Stimulated activated memory B cell treated with anti-CD40 and anti-IgM and Interleukin-4, amounts not matched to agents 10 μg/mL and 1 μg/mL and 100 μg/mL, for 72 hours (primary cell): Measurements from ENCODE around the gene MEOX1.

Experiments used
- ATAC-seq: fragments of 150-1000 bp; cut with Tn5 transposase; 2 replicates; pipeline ENCODE4 v1.10.0; 2021
- H3K27ac Mint-ChIP-seq: one replicate; pipeline ENCODE4 v1.8.0; 2022; ENCODE audit warnings: mild to moderate bottlenecking, mixed read lengths
- H3K27me3 Mint-ChIP-seq: one replicate; pipeline ENCODE4 v1.8.0; 2022; ENCODE audit warnings: mixed read lengths
- H3K36me3 Mint-ChIP-seq: one replicate; pipeline ENCODE4 v1.8.0; 2022; ENCODE audit warnings: mixed read lengths
- H3K4me1 Mint-ChIP-seq: one replicate; pipeline ENCODE4 v1.8.0; 2022; ENCODE audit warnings: mixed read lengths
- H3K4me3 Mint-ChIP-seq: one replicate; pipeline ENCODE4 v1.8.0; 2022; ENCODE audit warnings: mild to moderate bottlenecking, moderate library complexity, mixed read lengths
- H3K9me3 Mint-ChIP-seq: one replicate; pipeline ENCODE4 v1.8.0; 2022; ENCODE audit warnings: mixed read lengths

Gene MEOX1

DNA sequence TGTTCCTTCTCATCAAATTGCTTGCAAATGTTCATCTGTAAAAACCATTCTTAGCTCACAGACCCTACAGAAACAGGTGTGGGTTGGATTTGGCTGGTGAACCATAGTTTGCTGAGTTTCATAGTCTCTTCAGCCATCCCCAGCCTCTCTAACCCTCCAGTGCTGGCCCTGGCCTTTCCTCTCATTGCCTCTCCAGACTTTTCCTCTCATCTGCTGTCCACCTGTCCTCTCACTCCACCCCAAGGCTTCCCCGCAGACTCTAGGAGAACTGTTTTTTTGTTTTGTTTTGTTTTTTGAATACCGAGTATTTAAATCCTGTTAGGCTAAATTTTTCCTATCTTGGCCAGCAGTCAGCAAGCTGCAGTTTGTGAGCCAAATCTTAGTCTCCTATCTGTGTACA is 41.1 kb downstream of the MEOX1 start:
- Mint-ChIP-seq H3K36me3 (no peaks in the 10 kb centered on the region), H3K4me3 (no peak overlapping the region), H3K9me3 (no peaks in the 10 kb centered on the region), H3K4me1 (no peaks in the 10 kb centered on the region), H3K27me3 (peaks cover 36% of the 10 kb centered on the region), H3K27ac (no peak overlapping the region)
- no peak for ATAC-seq

- H3K27me3 Mint-ChIP-seq = peaks cover 31% of the 10 kb centered on the region
- H3K36me3 Mint-ChIP-seq = no peaks in the 10 kb centered on the region
Observed at GRCh38 chr17:43620147-43620546, 41.6 kb downstream of the MEOX1 start.

GRCh38 chr17:43619705-43620104 is 42.0 kb downstream of the MEOX1 start:
- no peaks in the 10 kb centered on the region for H3K36me3 Mint-ChIP-seq
- H3K27ac Mint-ChIP-seq = no peak overlapping the region
- no peaks in the 10 kb centered on the region for H3K9me3 Mint-ChIP-seq
- no peaks in the 10 kb centered on the region for H3K4me1 Mint-ChIP-seq
- H3K27me3 Mint-ChIP-seq = peaks cover 27% of the 10 kb centered on the region
- ATAC-seq = no peak
- no peak overlapping the region for H3K4me3 Mint-ChIP-seq

More at GRCh38 chr17:43620147-43620546, 41.6 kb downstream of the MEOX1 start:
- ATAC-seq = no peak
- no peak overlapping the region for H3K27ac Mint-ChIP-seq
- H3K4me3 Mint-ChIP-seq = no peak overlapping the region
- no peaks in the 10 kb centered on the region for H3K4me1 Mint-ChIP-seq
- no peaks in the 10 kb centered on the region for H3K9me3 Mint-ChIP-seq

- Mint-ChIP-seq H3K36me3 (no peaks in the 10 kb centered on the region), H3K4me3 (no peak overlapping the region), H3K27ac (no peak overlapping the region), H3K9me3 (no peaks in the 10 kb centered on the region), H3K4me1 (no peaks in the 10 kb centered on the region), H3K27me3 (peaks cover 28% of the 10 kb centered on the region)
- no peak for ATAC-seq
Observed at GRCh38 chr17:43618276-43618675, 43.4 kb downstream of the MEOX1 start.

DNA sequence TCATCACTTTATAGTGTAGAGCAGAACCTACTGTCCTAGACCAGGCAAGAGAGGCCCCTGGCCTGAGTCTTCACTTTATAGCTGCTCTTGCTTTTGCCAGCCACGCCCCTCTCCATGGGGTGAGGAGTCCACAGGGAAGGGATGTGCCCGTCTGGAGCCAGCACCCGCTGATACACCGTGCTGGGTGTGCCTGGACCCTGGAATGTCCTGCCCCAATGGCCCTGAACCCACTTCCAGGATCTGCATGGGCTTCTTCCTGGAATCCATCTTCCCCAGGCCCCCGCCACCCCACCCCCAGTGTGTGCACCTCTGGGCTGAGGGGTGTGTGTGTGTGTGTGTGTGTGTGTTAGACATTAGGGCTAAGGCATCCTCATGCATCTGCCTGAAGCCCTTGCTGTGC is 44.9 kb downstream of the MEOX1 start:
- Mint-ChIP-seq H3K4me1 (no peaks in the 10 kb centered on the region), H3K9me3 (no peaks in the 10 kb centered on the region)

DNA sequence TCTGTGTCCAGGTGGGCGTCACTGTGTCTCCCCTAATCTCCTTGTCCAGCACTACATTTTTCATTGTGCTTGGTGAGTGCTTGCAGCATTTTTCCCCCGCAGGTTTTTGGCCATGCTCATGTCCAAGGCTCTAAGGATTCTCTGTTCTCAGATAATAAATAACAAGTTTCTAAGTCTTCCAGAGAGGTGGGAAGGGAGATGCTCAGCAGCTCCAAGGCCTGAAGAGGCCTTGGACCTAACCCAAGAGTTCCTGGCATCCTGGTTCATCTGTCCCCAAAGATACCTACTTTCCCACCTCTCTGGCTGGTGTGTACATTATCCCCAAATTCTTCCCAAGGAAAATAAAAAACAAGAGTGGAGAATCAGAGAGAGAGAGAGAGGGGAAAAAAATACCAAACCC is 45.3 kb downstream of the MEOX1 start:
- Mint-ChIP-seq H3K9me3 (no peaks in the 10 kb centered on the region), H3K4me3 (no peak overlapping the region), H3K4me1 (no peaks in the 10 kb centered on the region), H3K36me3 (no peaks in the 10 kb centered on the region), H3K27ac (no peak overlapping the region), H3K27me3 (peaks cover 18% of the 10 kb centered on the region)
- ATAC-seq = no peak

More for the DNA sequence above, 44.9 kb downstream of the MEOX1 start:
- no peak for ATAC-seq
- no peak overlapping the region for H3K27ac Mint-ChIP-seq
- H3K36me3 Mint-ChIP-seq = no peaks in the 10 kb centered on the region
- H3K27me3 Mint-ChIP-seq = peaks cover 20% of the 10 kb centered on the region
- no peak overlapping the region for H3K4me3 Mint-ChIP-seq

- Mint-ChIP-seq H3K36me3 (no peaks in the 10 kb centered on the region), H3K9me3 (no peaks in the 10 kb centered on the region), H3K27ac (no peak overlapping the region), H3K4me3 (no peak overlapping the region), H3K27me3 (peaks cover 18% of the 10 kb centered on the region), H3K4me1 (no peaks in the 10 kb centered on the region)
- ATAC-seq = no peak
Observed at GRCh38 chr17:43616029-43616351, 45.7 kb downstream of the MEOX1 start.

- ATAC-seq = no peak
- Mint-ChIP-seq H3K9me3 (no peaks in the 10 kb centered on the region), H3K27ac (no peak overlapping the region), H3K27me3 (peaks cover 18% of the 10 kb centered on the region), H3K4me3 (no peak overlapping the region), H3K36me3 (no peaks in the 10 kb centered on the region), H3K4me1 (no peaks in the 10 kb centered on the region)
Observed at GRCh38 chr17:43615330-43616028, 46.2 kb downstream of the MEOX1 start.

DNA sequence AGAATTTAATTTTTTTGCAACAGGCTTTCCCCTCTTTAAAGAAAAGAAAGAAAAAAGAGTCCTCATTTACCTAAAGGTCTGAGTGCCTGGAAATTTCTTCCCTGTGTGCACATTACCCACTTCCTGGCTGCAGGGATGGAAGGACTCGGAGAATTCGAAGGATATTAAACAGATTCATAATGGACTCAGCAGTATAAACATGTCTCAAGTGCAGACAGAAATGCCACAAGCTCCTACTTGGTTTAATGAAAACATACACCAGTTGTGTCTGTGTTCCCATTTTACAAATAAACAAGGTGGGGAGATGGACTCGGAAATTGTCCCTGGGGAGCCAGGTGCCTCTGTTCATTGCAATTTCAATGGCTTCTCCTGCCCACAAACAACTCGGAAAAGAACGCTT is 47.2 kb downstream of the MEOX1 start:
- Mint-ChIP-seq H3K4me1 (no peaks in the 10 kb centered on the region), H3K4me3 (no peak overlapping the region), H3K36me3 (no peaks in the 10 kb centered on the region), H3K27ac (no peak overlapping the region), H3K9me3 (peaks cover under 1% of the 10 kb centered on the region), H3K27me3 (peaks cover 18% of the 10 kb centered on the region)
- ATAC-seq = no peak

DNA sequence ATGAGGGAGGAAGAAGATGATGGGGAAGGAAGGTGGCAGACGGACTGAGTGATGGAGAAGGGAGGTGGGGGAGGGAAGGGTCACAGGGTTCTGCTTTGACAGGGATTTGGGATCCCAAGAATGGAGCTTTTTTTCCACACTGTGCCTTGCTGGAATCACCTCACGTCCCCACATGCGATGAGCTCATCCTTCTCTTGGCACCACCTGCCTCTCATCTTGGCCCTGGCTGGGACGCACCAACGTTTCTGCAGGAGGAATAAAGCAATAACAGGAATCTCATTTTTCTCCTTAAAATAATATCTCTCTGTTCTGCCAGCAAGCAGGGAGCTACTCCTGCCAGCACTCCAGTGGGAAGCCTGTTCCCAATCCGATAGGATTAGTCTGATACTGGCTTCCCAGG is 47.8 kb downstream of the MEOX1 start:
- no peaks in the 10 kb centered on the region for H3K4me1 Mint-ChIP-seq
- no peak overlapping the region for H3K27ac Mint-ChIP-seq
- H3K4me3 Mint-ChIP-seq = no peak overlapping the region
- peaks cover 3% of the 10 kb centered on the region for H3K9me3 Mint-ChIP-seq
- no peak for ATAC-seq
- H3K27me3 Mint-ChIP-seq = peaks cover 18% of the 10 kb centered on the region
- H3K36me3 Mint-ChIP-seq = no peaks in the 10 kb centered on the region

- Mint-ChIP-seq H3K9me3 (peaks cover 3% of the 10 kb centered on the region), H3K36me3 (no peaks in the 10 kb centered on the region), H3K4me1 (no peaks in the 10 kb centered on the region), H3K4me3 (no peak overlapping the region), H3K27me3 (peaks cover 18% of the 10 kb centered on the region), H3K27ac (no peak overlapping the region)
- ATAC-seq = no peak
Observed at GRCh38 chr17:43612515-43612914, 49.2 kb downstream of the MEOX1 start.

DNA sequence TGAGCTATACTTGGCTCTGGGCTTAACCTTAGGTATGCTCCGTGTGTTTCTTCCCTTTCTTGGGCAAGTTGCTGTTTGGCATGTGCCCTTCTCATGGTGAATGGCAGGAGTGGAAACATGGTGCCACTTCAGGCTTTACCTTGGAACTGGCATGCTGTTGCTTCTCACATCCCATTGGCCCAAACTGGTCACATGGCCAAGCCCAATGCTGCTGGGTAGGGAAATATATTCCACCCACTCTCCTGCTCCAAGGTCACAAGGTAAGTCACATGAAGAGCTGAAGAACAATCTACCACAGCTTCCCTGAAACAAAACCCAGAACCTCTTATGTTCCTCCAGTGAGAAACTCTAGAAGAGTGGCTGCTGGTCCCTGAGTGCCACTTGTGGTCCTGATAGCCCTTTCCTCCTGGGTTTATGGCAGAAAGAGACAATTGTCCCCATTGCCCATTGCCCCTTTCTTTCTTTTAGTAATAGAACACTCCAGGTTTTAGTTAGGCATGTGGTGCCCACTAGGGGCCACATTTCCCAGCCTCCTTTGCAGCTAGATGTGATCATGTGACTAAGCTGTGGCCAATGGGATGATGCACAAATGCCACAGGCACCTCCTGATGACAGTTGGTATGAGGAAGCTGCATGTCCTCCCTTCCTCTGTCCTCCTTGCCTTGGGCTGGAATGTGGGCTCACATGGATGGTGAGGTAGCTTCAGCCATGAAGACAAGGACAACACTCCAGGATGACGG is 50.3 kb downstream of the MEOX1 start:
- no peak for ATAC-seq
- H3K27me3 Mint-ChIP-seq = peaks cover 18% of the 10 kb centered on the region
- H3K9me3 Mint-ChIP-seq = peaks cover 3% of the 10 kb centered on the region
- H3K27ac Mint-ChIP-seq = no peak overlapping the region
- no peaks in the 10 kb centered on the region for H3K4me1 Mint-ChIP-seq
- H3K4me3 Mint-ChIP-seq = no peak overlapping the region
- H3K36me3 Mint-ChIP-seq = no peaks in the 10 kb centered on the region

DNA sequence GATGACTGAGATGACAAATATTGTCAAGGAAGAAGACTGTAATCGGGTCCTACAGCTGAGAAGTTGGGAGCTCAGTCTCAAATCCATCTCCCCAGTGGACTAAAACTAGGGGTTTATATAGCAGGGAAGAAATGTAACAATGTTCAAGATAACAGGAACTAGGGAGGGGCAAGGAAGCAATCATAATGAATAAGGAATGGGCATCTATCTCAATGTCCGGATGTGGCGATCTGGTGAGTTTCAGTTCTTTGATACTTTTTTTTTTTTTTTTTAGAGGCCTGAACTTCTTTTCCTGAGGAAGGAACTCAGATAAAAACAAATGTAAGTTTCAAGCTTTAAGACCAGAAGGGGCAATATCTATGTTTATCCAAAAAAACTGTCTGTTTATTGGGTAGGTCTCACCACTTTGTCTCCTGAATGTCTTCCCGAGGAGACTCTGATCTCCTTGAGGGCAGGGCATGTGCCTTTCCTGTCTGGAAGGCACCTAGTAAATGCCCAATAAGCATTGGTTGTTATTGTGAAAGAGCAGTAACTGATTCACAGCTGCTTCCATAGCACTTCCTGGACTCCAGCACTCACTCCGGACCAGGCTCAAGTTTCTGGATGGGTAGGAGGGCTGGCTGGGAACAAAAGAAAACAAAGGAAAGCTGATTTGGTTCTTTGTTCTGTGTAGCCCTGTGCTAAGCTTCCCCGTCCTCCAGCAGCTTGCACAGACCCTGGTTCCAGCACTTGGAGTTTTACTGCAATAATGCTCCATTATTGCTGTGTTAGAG is 51.9 kb downstream of the MEOX1 start:
- H3K9me3 Mint-ChIP-seq = peaks cover 3% of the 10 kb centered on the region
- no peak for ATAC-seq
- no peaks in the 10 kb centered on the region for H3K36me3 Mint-ChIP-seq
- H3K4me3 Mint-ChIP-seq = no peak overlapping the region
- H3K27me3 Mint-ChIP-seq = peaks cover 18% of the 10 kb centered on the region
- peaks cover 5% of the 10 kb centered on the region for H3K4me1 Mint-ChIP-seq
- no peak overlapping the region for H3K27ac Mint-ChIP-seq

DNA sequence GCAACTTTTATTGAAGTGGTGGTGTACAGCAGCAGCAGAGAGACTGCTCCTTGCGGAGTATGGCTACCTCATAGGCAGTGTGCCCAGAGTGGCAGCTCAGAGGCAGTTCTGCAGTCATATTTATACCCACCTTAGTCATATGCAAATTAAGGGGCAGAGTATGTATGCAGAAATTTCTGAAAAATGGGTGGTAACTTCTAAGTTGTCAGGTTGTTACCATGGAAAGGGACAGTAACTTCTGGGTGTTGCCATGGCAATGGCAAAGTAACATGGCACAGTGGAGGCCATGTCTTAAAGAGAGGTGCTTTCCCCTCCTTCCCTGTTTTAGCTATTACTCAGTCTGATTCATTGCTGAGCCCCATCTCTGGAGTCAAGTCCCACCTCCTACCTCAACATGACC is 53.4 kb downstream of the MEOX1 start:
- ATAC-seq = peak; percentile 67
- Mint-ChIP-seq H3K4me3 (no peak overlapping the region), H3K27ac (no peak overlapping the region), H3K36me3 (no peaks in the 10 kb centered on the region), H3K9me3 (peaks cover 3% of the 10 kb centered on the region), H3K4me1 (peaks cover 9% of the 10 kb centered on the region), H3K27me3 (peaks cover 4% of the 10 kb centered on the region)

GRCh38 chr17:43604549-43604948 is 57.2 kb downstream of the MEOX1 start:
- H3K36me3 Mint-ChIP-seq = no peaks in the 10 kb centered on the region

More at GRCh38 chr17:43604549-43604948, 57.2 kb downstream of the MEOX1 start:
- Mint-ChIP-seq H3K27me3 (no peaks in the 10 kb centered on the region), H3K4me3 (no peak overlapping the region), H3K9me3 (peaks cover 2% of the 10 kb centered on the region), H3K27ac (no peak overlapping the region), H3K4me1 (peaks cover 9% of the 10 kb centered on the region)
- ATAC-seq = no peak
